ENCODE data around the gene TMEM95.

DNA sequence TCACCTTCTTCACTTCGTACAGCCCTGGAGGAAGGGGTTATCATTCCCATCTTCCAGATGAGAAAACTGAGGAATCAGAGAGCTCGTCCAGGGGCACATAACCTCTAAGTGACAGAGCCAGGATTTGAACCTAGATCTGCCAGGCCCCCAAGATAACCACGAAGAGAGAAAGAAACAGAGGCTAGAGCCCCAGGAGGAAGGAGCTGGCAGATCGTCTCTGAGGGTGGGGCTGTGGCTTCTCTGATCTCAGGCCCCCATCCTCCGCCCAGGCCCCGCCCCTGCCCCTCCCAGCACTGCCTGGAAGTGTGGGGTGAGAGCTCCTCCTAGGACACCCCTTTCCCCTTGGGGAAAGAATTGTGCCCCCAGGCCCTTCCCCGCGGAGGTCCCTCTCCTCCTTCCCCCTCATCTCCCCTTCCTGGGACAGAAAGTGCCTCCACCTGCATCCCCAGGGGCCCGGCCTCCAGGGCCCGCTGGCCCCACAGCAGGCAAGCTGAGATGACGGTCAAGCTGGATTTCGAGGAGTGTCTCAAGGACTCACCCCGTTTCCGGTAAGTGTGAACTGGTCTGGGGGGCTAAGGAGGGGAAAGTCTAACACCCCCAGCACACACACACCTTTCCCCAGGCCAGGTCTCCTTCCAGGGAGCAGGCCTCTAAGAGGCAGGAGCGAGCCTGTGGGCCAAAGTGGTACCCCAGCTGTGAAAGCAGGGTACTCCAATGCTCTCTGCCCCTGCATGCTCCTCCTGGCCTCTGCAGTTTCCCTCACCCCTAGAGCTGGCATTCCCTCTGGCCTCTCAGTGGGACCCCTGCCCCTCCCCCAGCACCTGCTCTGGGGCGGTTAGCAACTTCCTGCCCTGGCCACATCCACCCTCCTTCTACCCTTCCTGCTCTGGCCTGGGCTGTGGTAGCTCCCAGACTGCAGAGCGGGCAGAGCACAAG, 18.4 kb upstream of the TMEM95 start, which contains the start of gene ACAP1:
- TF ChIP-seq, protein P1, sequence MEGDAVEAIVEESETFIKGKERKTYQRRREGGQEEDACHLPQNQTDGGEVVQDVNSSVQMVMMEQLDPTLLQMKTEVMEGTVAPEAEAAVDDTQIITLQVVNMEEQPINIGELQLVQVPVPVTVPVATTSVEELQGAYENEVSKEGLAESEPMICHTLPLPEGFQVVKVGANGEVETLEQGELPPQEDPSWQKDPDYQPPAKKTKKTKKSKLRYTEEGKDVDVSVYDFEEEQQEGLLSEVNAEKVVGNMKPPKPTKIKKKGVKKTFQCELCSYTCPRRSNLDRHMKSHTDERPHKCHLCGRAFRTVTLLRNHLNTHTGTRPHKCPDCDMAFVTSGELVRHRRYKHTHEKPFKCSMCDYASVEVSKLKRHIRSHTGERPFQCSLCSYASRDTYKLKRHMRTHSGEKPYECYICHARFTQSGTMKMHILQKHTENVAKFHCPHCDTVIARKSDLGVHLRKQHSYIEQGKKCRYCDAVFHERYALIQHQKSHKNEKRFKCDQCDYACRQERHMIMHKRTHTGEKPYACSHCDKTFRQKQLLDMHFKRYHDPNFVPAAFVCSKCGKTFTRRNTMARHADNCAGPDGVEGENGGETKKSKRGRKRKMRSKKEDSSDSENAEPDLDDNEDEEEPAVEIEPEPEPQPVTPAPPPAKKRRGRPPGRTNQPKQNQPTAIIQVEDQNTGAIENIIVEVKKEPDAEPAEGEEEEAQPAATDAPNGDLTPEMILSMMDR (IDR thresholded peaks at IDR 0.05) = no peak
- no peak for TF ChIP-seq POLR2A (IDR thresholded peaks at IDR 0.05)
- TF ChIP-seq POLR2AphosphoS5 (IDR thresholded peaks at IDR 0.05) = no peak
